Measurements from ENCODE around the gene SFMBT1.

- TF ChIP-seq CTCF (IDR thresholded peaks at IDR 0.05; ENCODE audit: low read depth, low read length, missing input control), result no peak
- no peak for TF ChIP-seq MAX (IDR thresholded peaks at IDR 0.05)
- no peak for TF ChIP-seq SP1 (IDR thresholded peaks at IDR 0.05)
- no peak for TF ChIP-seq FOXA1 (IDR thresholded peaks at IDR 0.05)
- no peak for TF ChIP-seq RAD21 (IDR thresholded peaks at IDR 0.05)
- no peak for TF ChIP-seq ZBTB33 (IDR thresholded peaks at IDR 0.05)
- no peak for TF ChIP-seq HNF4A (conservative IDR thresholded peaks at IDR 0.05)
- no peak for TF ChIP-seq ATF3 (IDR thresholded peaks at IDR 0.05)
- TF ChIP-seq TAF1 (conservative IDR thresholded peaks at IDR 0.05), result no peak
- no peak for TF ChIP-seq JUND (IDR thresholded peaks at IDR 0.05)
- no peak for TF ChIP-seq EGR1 (IDR thresholded peaks at IDR 0.05; ENCODE audit: low read depth in 2 of 2)
- no peak for TF ChIP-seq RXRA (IDR thresholded peaks at IDR 0.05)
- no peak for TF ChIP-seq REST (IDR thresholded peaks at IDR 0.05)
- no peak for TF ChIP-seq YY1 (IDR thresholded peaks at IDR 0.05)
These were observed 86.1 kb downstream of the SFMBT1 start for GRCh38 chr3:52959773-52960172.

All from liver (tissue), 3 donors.